ENCODE data around the gene PGK2.

- no peak for TF ChIP-seq POLR2A (IDR thresholded peaks at IDR 0.05; ENCODE audit: low read depth, low read length)
- TF ChIP-seq TAF1 (IDR thresholded peaks at IDR 0.05; ENCODE audit: borderline replicate concordance, low read depth, low read length), result no peak
Observed at GRCh38 chr6:49787176-49787575, at the start of gene PGK2.

All from GM12892 (cell line).